ENCODE measurements around the gene PLA2G2C.

Gene PLA2G2C

DNA sequence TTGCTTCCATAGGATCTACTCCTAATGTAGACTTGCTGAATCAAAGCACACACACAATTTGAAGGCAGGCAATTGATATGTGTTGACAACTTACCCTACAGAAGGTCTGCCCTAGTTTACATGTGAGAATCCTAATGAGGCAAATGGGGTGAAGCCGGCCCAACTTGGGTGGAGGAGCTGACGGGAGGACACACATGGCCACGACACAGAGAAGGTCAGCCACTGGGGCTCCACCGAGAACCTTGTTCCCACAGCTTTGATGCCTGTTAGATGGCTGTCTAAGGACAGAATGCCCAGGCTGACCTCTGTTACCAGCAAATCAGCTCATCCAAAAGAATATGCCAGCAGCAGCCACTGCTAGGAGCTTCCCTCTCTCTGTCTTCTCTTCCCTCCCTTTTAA, 65.5 kb downstream of the PLA2G2C start:
- Mint-ChIP-seq H3K4me1 (no peaks in the 10 kb centered on the region), H3K27ac (no peak overlapping the region), H3K4me3 (no peak overlapping the region), H3K36me3 (ENCODE audit: low read depth) (no peaks in the 10 kb centered on the region), H3K27me3 (ENCODE audit: low read depth, poor library complexity) (peaks cover 25% of the 10 kb centered on the region), H3K9me3 (no peaks in the 10 kb centered on the region)
- no peak for DNase-seq
- TF ChIP-seq, protein P1, sequence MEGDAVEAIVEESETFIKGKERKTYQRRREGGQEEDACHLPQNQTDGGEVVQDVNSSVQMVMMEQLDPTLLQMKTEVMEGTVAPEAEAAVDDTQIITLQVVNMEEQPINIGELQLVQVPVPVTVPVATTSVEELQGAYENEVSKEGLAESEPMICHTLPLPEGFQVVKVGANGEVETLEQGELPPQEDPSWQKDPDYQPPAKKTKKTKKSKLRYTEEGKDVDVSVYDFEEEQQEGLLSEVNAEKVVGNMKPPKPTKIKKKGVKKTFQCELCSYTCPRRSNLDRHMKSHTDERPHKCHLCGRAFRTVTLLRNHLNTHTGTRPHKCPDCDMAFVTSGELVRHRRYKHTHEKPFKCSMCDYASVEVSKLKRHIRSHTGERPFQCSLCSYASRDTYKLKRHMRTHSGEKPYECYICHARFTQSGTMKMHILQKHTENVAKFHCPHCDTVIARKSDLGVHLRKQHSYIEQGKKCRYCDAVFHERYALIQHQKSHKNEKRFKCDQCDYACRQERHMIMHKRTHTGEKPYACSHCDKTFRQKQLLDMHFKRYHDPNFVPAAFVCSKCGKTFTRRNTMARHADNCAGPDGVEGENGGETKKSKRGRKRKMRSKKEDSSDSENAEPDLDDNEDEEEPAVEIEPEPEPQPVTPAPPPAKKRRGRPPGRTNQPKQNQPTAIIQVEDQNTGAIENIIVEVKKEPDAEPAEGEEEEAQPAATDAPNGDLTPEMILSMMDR (IDR thresholded peaks at IDR 0.05) = no peak

DNA sequence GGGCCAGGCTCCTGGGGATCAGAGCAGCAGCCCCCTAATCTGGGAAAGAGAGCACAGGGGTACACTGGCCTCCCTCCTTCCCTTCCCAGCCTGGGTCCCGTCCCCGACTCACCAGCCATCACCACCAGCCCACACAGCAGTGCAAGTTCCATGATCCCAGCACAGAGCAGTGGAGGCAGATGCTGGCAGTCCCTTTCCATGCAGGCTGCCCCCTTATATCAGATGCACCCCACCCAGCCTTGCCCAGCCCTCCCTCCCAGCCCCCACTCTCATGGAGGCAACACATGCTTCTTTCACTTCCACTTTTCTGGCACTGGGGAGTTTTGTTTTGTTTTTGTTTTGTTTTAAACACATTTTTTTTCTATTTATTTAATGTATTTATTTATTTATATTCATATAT, 67.0 kb downstream of the PLA2G2C start, which contains the start of gene PLA2G2D:
Gene PLA2G2D (minus strand): TSS at position 190 of the 400 bp plus-strand sequence. CDS start 38 bp downstream, at position 152.
- TF ChIP-seq, protein P1 (IDR thresholded peaks at IDR 0.05) = no peak
- Mint-ChIP-seq H3K27me3 (ENCODE audit: low read depth, poor library complexity) (peaks cover 27% of the 10 kb centered on the region), H3K27ac (no peak within 1 kb of the TSS), H3K9me3 (no peaks in the 10 kb centered on the region), H3K36me3 (ENCODE audit: low read depth) (no peaks in the 10 kb centered on the region), H3K4me3 (no peak within 1 kb of the TSS), H3K4me1 (no peaks in the 10 kb centered on the region)
- no peak for DNase-seq

DNA sequence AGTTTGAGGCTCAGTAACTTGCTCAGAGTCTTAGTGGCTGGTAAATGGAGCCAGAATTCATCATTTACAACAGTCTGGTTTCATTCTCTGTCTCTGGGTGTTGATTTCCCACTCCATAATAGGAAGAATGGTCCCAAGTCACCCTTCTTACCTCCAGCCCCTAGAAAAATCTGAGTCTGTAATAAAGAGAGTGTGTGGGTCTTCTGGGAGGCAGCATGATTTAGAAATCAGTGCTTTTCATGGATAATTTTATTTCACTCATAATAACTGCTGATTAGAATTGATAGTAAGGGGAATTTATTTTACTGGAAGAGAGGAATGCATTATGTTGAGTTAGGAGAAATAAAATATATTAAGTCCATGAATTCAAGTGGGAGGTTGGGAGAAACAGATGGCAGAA, 69.1 kb downstream of the PLA2G2C start:
- Mint-ChIP-seq H3K4me3 (no peak overlapping the region), H3K36me3 (ENCODE audit: low read depth) (no peaks in the 10 kb centered on the region), H3K9me3 (no peaks in the 10 kb centered on the region), H3K27me3 (ENCODE audit: low read depth, poor library complexity) (peaks cover 26% of the 10 kb centered on the region), H3K4me1 (no peaks in the 10 kb centered on the region), H3K27ac (no peak overlapping the region)
- DNase-seq = no peak
- TF ChIP-seq, protein P1 (IDR thresholded peaks at IDR 0.05) = no peak

DNA sequence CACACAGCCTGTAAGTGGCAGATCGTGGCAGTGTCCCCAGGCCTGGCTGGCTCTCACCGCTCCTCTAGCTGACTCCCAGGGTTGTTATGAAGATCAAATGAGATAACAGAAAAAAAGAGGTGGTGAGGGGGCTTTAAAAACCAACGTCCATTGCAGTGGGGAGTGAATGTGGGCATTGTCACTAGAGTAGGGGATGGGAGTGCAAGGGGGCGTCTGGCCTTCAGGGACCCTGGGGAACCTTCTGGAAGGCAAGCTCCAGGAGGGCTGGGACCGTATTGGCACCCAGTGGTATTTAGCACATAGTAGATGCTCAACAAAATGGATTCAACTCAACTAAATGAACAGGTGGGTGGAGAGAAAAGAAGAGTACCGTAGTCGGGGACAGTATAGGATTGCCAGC, 70.4 kb downstream of the PLA2G2C start:
- Mint-ChIP-seq H3K4me1 (no peaks in the 10 kb centered on the region), H3K36me3 (ENCODE audit: low read depth) (no peaks in the 10 kb centered on the region), H3K27ac (no peak overlapping the region), H3K27me3 (ENCODE audit: low read depth, poor library complexity) (peaks cover 26% of the 10 kb centered on the region), H3K4me3 (no peak overlapping the region), H3K9me3 (no peaks in the 10 kb centered on the region)
- TF ChIP-seq, protein P1 (IDR thresholded peaks at IDR 0.05) = no peak
- DNase-seq = no peak

DNA sequence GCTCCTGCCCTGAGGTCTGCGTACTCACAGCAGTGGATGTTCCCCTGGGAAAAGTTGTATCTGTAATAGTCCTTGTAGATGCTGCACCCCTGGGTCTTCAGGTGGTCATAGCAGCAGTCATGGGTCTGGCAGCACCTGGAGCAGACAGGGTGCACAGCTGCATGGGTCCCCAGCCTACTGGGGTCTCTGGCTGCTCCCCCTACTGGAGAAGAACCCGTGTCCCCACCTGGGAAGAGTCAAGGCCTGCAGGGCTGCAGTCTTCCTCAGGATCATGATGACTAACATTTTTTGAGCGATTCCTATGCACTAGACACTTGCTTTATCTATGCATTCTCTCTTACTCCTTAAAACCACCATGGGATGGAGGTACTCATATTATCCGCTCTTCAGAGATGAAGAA, 70.8 kb downstream of the PLA2G2C start:
- TF ChIP-seq, protein P1 (IDR thresholded peaks at IDR 0.05) = no peak
- Mint-ChIP-seq H3K27me3 (ENCODE audit: low read depth, poor library complexity) (peaks cover 26% of the 10 kb centered on the region), H3K9me3 (no peaks in the 10 kb centered on the region), H3K27ac (no peak overlapping the region), H3K36me3 (ENCODE audit: low read depth) (no peaks in the 10 kb centered on the region), H3K4me3 (no peak overlapping the region), H3K4me1 (no peaks in the 10 kb centered on the region)
- no peak for DNase-seq

DNA sequence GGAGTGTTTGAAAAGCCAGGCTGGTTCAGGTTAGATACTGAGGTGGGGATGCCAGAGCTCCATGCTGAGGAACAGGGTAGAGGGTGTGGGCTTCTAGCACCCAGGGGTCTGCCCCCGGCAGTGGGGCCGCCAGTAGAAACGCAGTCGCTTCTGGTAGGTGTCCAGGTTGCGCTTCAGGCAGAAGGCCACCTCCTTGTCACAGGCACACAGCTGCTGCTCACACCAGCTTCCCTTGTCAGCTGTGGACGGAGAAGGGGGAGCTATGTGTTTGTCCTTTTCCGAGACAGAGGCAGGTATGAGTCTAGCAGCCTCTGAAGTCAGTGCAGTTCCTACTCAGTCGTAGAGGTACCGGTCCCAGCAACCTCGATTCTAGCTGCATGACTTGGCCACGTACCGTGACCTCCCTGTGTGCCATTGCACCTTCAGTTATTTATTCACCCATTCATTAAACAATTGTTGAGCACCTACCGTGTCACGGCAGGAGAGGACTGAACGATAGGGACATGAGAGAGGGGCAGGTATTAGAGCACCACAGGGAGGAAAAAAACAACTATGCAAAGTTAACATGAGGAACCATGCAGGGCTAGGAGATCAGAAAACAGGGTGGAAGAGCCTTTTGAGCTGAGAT, 72.2 kb downstream of the PLA2G2C start:
- no peaks in the 10 kb centered on the region for H3K9me3 Mint-ChIP-seq
- H3K4me3 Mint-ChIP-seq = no peak overlapping the region
- peaks cover 20% of the 10 kb centered on the region for H3K27me3 Mint-ChIP-seq (ENCODE audit: low read depth, poor library complexity)
- no peaks in the 10 kb centered on the region for H3K36me3 Mint-ChIP-seq (ENCODE audit: low read depth)
- TF ChIP-seq, protein P1 (IDR thresholded peaks at IDR 0.05) = no peak
- H3K4me1 Mint-ChIP-seq = no peaks in the 10 kb centered on the region
- no peak for DNase-seq
- H3K27ac Mint-ChIP-seq = no peak overlapping the region
